ENCODE data around the gene SYNJ2BP.
A peak's percentile ranks its signal among the peaks of the same experiment; 100 is the strongest.
"Not testable (repeated sequence)": the region's sequence is repeated elsewhere in the genome, so short reads cannot be mapped to it uniquely, and the experiment has no call there.

SYNJ2BP gene, protein sequence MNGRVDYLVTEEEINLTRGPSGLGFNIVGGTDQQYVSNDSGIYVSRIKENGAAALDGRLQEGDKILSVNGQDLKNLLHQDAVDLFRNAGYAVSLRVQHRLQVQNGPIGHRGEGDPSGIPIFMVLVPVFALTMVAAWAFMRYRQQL

GRCh38 chr14:70416725-70417349 lies at the start of gene SYNJ2BP:
Gene SYNJ2BP, minus strand, starts transcription at chr14:70417090. Its CDS starts 127 bp downstream, at chr14:70416963.
- DNase-seq (ENCODE audit: low spot score): peak; percentile 92

GRCh38 chr14:70454731-70455130 lies 37.8 kb upstream of the SYNJ2BP start:
- DNase-seq (ENCODE audit: low spot score): no peak

GRCh38 chr14:70451874-70452273 lies 35.0 kb upstream of the SYNJ2BP start, which contains the start of gene ADAM21:
Gene ADAM21, plus strand, starts transcription at chr14:70452174. Its CDS starts 5,326 bp downstream, at chr14:70457500.
- DNase-seq (ENCODE audit: low spot score): no peak

DNA sequence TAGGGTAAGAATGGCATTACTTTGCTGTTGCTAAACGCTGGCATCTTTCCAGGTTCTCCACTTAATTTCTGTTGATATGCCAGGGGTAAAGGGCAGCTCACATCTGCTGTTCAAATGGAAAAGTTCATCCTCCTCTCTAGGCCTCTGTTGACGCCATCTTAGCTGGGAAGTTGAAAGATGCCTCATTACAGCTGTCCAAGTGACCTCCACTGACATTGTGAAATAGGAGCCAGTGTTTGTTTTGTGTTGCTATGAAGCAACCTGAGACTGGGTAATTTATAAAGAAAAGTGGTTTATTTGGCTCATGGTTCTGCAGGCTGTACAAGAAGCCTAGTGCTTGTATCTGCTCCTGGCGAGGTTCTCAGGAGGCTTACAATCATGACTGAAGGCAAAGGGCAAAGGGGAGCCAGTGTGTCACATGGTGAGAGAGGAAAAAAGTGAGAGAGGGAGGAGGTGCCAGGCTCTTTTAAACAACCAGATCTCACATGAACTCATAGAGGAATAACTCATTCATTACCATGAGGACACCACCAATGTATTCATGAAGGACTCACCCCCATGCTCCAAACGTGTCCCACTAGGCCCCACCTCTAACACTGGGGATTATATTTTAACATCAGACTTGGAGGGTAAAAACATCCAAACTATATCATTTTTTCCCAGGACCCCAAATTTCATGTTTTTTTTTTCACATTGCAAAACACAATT lies 31.9 kb upstream of the SYNJ2BP start:
- no peak for DNase-seq (ENCODE audit: low spot score)

DNA sequence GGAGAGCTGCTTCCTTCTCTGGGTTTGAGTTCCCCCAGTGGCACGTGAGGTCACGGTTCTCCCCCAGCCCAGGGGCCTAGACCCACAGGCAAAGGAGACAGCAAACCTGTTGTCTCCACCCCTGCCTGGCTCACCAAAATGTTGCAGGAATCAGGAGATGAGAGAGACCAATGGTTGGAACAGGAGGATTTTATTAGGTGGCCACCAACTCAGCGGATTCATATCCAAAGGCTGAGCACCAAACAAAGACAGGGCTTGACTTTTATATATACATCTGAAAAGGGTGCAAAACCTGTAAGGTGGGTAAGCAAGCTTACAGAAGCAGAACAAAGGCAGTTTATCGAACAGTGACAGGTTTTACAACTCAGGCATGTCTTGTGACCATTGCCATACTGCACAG lies 25.9 kb upstream of the SYNJ2BP start:
- DNase-seq (ENCODE audit: low spot score): no peak

- no peak for DNase-seq (ENCODE audit: low spot score)
These were observed 24.8 kb upstream of the SYNJ2BP start for GRCh38 chr14:70441641-70442040.

- DNase-seq (ENCODE audit: low spot score): no peak
These were observed 20.0 kb upstream of the SYNJ2BP start for GRCh38 chr14:70436867-70437266.

GRCh38 chr14:70426555-70426954 lies 9.7 kb upstream of the SYNJ2BP start:
- not testable (repeated sequence) for DNase-seq (ENCODE audit: low spot score)

GRCh38 chr14:70425354-70425753 lies 8.5 kb upstream of the SYNJ2BP start:
- DNase-seq (ENCODE audit: low spot score): no peak

- DNase-seq (ENCODE audit: low spot score): no peak
These were observed 5.6 kb upstream of the SYNJ2BP start for GRCh38 chr14:70422538-70422937.

GRCh38 chr14:70419270-70419931 lies 2.5 kb upstream of the SYNJ2BP start:
- not testable (repeated sequence) for DNase-seq (ENCODE audit: low spot score)

DNA sequence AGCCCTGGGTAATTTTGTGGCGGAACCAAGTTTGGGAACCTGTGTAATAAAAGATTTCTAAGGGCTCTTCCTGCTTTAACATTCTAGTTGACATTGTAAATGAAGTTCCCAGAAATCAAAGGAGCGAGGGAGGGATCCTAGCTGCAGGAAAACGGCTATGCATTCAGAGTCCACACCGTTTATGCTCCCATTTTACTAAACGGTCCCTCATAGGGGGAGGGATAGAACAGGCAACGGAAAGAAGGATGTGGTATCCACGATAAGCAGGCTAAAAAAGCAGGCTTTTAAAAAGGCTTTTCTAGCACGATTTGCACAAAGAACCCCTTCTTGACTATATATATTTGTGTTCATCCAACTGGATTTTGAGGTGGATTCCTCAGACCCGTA lies 559 bp downstream of the SYNJ2BP start:
- DNase-seq (ENCODE audit: low spot score): peak; percentile 39

- no peak for DNase-seq (ENCODE audit: low spot score)
These were observed 1.1 kb downstream of the SYNJ2BP start for GRCh38 chr14:70415788-70416187.

GRCh38 chr14:70407621-70408020 lies 9.3 kb downstream of the SYNJ2BP start:
- no peak for DNase-seq (ENCODE audit: low spot score)

GRCh38 chr14:70406216-70406615 lies 10.7 kb downstream of the SYNJ2BP start:
- not testable (repeated sequence) for DNase-seq (ENCODE audit: low spot score)

- not testable (repeated sequence) for DNase-seq (ENCODE audit: low spot score)
These were observed 13.6 kb downstream of the SYNJ2BP start for GRCh38 chr14:70403335-70403734.

DNA sequence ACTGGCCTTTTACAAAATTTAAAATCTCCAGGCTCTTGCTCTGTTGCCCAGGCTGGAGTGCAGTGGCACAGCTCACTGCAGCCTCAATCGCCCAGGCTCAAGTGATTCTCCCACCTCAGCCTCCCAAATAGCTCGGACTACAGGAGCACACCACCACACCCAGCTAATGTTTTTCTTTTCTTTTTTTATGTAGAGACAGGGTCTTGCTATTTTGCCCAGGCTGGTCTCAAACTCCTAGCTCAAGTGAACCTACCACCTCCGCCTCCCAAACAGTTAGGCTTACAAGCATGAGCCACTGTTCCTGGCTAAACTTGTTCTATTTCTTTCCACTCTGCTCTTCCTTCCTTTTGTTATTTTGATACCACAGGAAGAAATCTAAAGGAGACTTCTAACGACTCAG lies 15.2 kb downstream of the SYNJ2BP start:
- no peak for DNase-seq (ENCODE audit: low spot score)

DNA sequence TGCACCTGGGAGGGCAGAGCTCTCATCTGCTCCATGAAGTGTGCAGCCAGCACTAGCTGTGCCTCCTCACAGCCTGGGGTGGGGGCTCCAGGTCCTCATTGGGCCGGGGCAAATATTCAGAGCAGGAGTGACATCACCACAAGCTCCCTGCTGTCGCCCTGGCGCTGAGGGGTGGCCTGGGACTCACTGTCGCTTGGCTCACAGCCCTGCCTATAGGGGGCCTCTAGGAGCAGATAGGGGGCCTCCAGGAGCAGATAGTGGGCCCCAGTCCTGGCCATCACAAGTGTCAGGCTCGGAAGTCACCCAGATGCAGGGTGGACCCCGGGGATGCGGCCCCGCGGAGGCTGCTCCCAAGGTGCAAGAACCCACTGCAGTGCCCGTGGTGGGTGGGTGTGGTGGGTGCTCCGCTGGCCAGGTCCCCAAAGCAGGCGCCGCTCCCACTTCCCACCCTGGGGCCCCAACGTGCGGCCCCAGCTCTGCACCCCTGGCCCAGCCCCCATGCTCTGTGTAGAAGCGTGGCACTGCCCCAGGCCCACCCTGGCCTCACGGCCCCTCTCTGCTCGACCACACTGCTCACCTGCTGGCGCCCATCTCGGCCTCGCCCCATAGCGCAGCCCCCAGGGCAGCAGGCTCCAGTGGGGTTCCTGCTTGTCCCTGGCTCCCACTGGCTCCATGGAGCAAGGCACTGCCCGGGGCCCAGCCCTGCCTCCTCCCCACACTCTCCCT lies 18.0 kb downstream of the SYNJ2BP start:
- no peak for DNase-seq (ENCODE audit: low spot score)

- no peak for DNase-seq (ENCODE audit: low spot score)
These were observed 18.6 kb downstream of the SYNJ2BP start for GRCh38 chr14:70398280-70398679.

DNA sequence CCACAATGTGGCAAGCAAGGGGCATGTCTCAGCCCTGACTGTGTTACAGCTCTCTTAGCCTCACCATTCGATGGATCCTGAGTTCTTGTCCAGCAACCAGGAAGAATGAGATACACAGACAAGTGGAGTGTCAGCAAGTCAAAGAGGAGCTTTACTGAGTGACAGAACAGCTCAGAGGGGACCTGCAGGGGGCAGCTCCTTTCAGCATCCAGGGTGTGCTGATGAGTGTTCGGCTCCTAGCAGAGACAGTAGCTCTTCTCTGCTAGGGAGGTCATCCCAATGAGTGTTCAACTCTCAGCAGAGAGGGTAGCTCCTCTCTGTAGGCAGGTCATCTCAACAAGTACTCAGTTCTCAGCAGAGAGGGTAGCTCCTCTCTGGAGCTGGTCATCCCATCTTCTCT lies 19.1 kb downstream of the SYNJ2BP start:
- DNase-seq (ENCODE audit: low spot score): no peak

DNA sequence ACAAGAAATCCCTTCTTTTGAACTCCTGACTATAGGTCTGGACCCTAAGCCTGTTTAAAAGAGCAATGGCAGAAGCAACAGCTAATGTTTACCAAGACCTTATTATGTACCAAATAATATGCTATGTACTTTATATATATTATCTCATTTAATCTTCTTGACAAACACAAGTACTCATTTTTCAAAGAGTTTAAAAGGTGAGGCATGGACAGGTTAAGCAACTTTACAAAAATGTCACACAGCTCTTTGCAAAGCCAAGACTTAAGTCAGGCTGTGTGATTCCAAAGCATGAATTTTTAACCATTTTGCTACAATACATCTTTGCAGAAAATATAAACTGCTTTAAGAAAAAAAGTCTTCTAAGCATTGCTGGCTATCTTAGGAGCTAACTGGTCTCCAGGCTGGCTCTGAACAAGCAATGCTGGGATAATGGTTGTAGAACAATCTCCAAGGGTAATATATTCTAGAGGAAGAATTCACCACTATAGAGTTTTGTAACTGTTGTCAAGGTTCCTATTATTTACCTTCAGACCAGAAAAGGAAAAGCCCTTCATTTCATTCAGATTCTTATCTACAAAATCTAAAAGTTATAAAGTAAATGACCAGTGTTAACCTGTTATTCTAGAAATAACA lies 22.1 kb downstream of the SYNJ2BP start:
- no peak for DNase-seq (ENCODE audit: low spot score)

GRCh38 chr14:70392676-70393075 lies 24.2 kb downstream of the SYNJ2BP start:
- DNase-seq (ENCODE audit: low spot score): no peak

Measured in SW480 (cell line).